ENCODE measurements around the gene PICALM. TPM values are rescaled to one million over a fixed set of nuclear protein-coding genes. Genes with fewer than 3 reads are reported as not detected.

Gene PICALM
- total and polyA plus RNA-seq, 2 of the 8 experiments (the other 6 are each of a cell fraction or from before 2014, with no cell fraction given): 69.4 to 71.3 TPM

- Histone ChIP-seq H3K4ac (replicated peaks; ENCODE audit: insufficient read length, low read depth, low read length) (no peak overlapping the region), H2BK12ac (ENCODE audit: low read depth, low read length) (no peak overlapping the region), H3K36me3 (ENCODE audit: control insufficient read depth in 2 of 4, insufficient read depth in 4 of 4, low read length in 3 of 4) (no peaks in the 10 kb centered on the region), H3K9ac (replicated peaks in 1 of 4; ENCODE audit: extremely low read depth in 1 of 4, low read depth in 3 of 4, low read length in 3 of 4) (no peak overlapping the region), H2BK5ac (ENCODE audit: low read depth, low read length) (no peak overlapping the region), H2AFZ (ENCODE audit: low read length) (no peak overlapping the region), H3K4me3 (ENCODE audit: extremely low read depth in 1 of 4, insufficient read depth in 2 of 4, low read depth in 3 of 4, low read length in 4 of 4) (no peak overlapping the region), H3K79me2 (ENCODE audit: control insufficient read depth in 1 of 2, insufficient read depth in 2 of 2, low read length in 2 of 2) (no peaks in the 10 kb centered on the region), H3K23me2 (ENCODE audit: low read depth, low read length) (0 out of 2 replicates have a peak, but pooled peaks cover 1% of the 10 kb centered on the region), H3K27me3 (replicated peaks in 1 of 4; ENCODE audit: control insufficient read depth in 3 of 4, extremely low read depth in 1 of 4, insufficient read depth in 3 of 4, low read length in 3 of 4) (no peaks in the 10 kb centered on the region), H4K8ac (ENCODE audit: extremely low read depth, insufficient read depth, low read length) (no peak overlapping the region), H4K91ac (replicated peaks; ENCODE audit: insufficient read length, low read length) (no peak overlapping the region), H3K56ac (replicated peaks; ENCODE audit: insufficient read length, low read depth, low read length) (no peak overlapping the region), H3K4me2 (ENCODE audit: insufficient read depth in 1 of 2, low read depth in 2 of 2, low read length in 2 of 2) (no peak overlapping the region), H2AK5ac (ENCODE audit: low read depth, low read length) (no peak overlapping the region), H3K4me1 (replicated peaks in 1 of 4; ENCODE audit: control insufficient read depth in 3 of 4, insufficient read depth in 4 of 4, low read length in 3 of 4) (no peaks in the 10 kb centered on the region), H3K14ac (ENCODE audit: insufficient read length) (no peak overlapping the region), H3K27ac (ENCODE audit: low read depth, low read length) (no peak overlapping the region), H2BK15ac (ENCODE audit: low read length) (no peak overlapping the region), H3K18ac (ENCODE audit: extremely low read depth, low read length) (no peak overlapping the region), H3K23ac (ENCODE audit: insufficient read length) (no peak overlapping the region), H2BK120ac (replicated peaks; ENCODE audit: low read depth, low read length) (no peak overlapping the region), H3K79me1 (ENCODE audit: low read depth, low read length) (no peaks in the 10 kb centered on the region), H2BK20ac (ENCODE audit: low read length) (no peak overlapping the region), H4K5ac (ENCODE audit: insufficient read length, low read depth, low read length) (no peak overlapping the region), H4K20me1 (replicated peaks in 1 of 2; ENCODE audit: control insufficient read depth in 1 of 2, insufficient read depth in 2 of 2, low read length in 2 of 2) (no peaks in the 10 kb centered on the region), H3K9me3 (ENCODE audit: insufficient read depth in 2 of 2, low read depth in 1 of 2, low read length in 1 of 2) (peaks cover 0 to 5% of the 10 kb centered on the region in 2 experiments; a peak in 1 of 4 replicates)
- CTCF ChIA-PET (ENCODE audit: partially characterized antibody): no interaction called here
- POLR2A ChIA-PET (ENCODE audit: partially characterized antibody): no interaction called here
- whole genome bisulfite sequencing, 2 experiments (ENCODE audit: extremely low coverage in 1 of 2, insufficient coverage in 1 of 2, insufficient read length in 1 of 2, insufficient replicate concordance in 2 of 2, low coverage in 1 of 2, low lambda C conversion rate in 2 of 2, missing lambda C conversion rate in 1 of 2): 97% methylated on average over 11 of the region's 11 CpGs; no CpG with 5 or more reads in 1 of the 2 experiments
- FAIRE-seq (no peak), DNase-seq (ENCODE audit: low read depth in 1 of 2, low spot score in 2 of 2) (no peak)
- TF ChIP-seq CEBPB (IDR thresholded peaks at IDR 0.05; ENCODE audit: low read depth, low read length) (no peak), CHD1 (IDR thresholded peaks at IDR 0.05; ENCODE audit: low read depth, low read length) (no peak), RAD21 (IDR thresholded peaks at IDR 0.05 in 1 of 2, conservative IDR thresholded peaks at IDR 0.05 in 1 of 2; ENCODE audit: low read depth in 2 of 2, low read length in 2 of 2) (no peak), RBBP5 (IDR thresholded peaks at IDR 0.05; ENCODE audit: borderline replicate concordance, low read depth, low read length) (no peak), ATF2 (IDR thresholded peaks at IDR 0.05; ENCODE audit: low read length) (no peak), ZNF274 (IDR thresholded peaks at IDR 0.05; ENCODE audit: borderline replicate concordance, extremely low read depth, low read length) (no peak), EGR1 (IDR thresholded peaks at IDR 0.05; ENCODE audit: borderline replicate concordance, low read depth, low read length) (no peak), SIX5 (IDR thresholded peaks at IDR 0.05; ENCODE audit: low read depth, low read length) (no peak), KDM4A (IDR thresholded peaks at IDR 0.05; ENCODE audit: low read depth, low read length, severe bottlenecking) (no peak), GABPA (IDR thresholded peaks at IDR 0.05; ENCODE audit: borderline replicate concordance, insufficient read depth, low read length) (no peak), ATF3 (IDR thresholded peaks at IDR 0.05; ENCODE audit: insufficient read depth, low read depth, low read length) (no peak), MAFK (IDR thresholded peaks at IDR 0.05; ENCODE audit: low read depth, low read length) (no peak)
These were observed 138.0 kb downstream of the PICALM start for GRCh38 chr11:85930879-85931366.

All from H1 (cell line).